ENCODE measurements around the gene GDA.

GRCh38 chr9:72300873-72301272 lies 151.6 kb downstream of the GDA start:
- TF ChIP-seq CTCF (IDR thresholded peaks at IDR 0.05; ENCODE audit: low read depth, low read length, poor library complexity, severe bottlenecking) (no peak), EZH2phosphoT487 (IDR thresholded peaks at IDR 0.05; ENCODE audit: borderline replicate concordance, low read length) (no peak)

Data from DOHH2 (cell line).